ENCODE data around the gene FHOD3. TPM values are rescaled to one million over a fixed set of nuclear protein-coding genes. Genes with fewer than 3 reads are reported as not detected.

FHOD3 gene
- total and polyA plus RNA-seq, 9 donors = 27.1 to 36.8 (median 33.7) TPM

GRCh38 chr18:36532394-36532793 is 234.9 kb downstream of the FHOD3 start:
- H3K27ac ChIP-seq (ENCODE audit: low read length) = no peak overlapping the region
- no peaks in the 10 kb centered on the region for H3K4me1 ChIP-seq (ENCODE audit: control insufficient read depth, insufficient read depth, low read length)
- no peaks in the 10 kb centered on the region for H3K27me3 ChIP-seq (ENCODE audit: control insufficient read depth, insufficient read depth, low read length)
- H3K4me3 ChIP-seq (ENCODE audit: low read length) = no peak overlapping the region
- H3K9me3 ChIP-seq (replicated peaks; ENCODE audit: control insufficient read depth, low read depth, low read length) = no peaks in the 10 kb centered on the region
- DNase-seq = no peak
- H3K36me3 ChIP-seq (ENCODE audit: control insufficient read depth, insufficient read depth, low read length) = no peaks in the 10 kb centered on the region
- WGBS (ENCODE audit: insufficient coverage) = 71% methylated on average over 1 of the region's 5 CpGs

DNA sequence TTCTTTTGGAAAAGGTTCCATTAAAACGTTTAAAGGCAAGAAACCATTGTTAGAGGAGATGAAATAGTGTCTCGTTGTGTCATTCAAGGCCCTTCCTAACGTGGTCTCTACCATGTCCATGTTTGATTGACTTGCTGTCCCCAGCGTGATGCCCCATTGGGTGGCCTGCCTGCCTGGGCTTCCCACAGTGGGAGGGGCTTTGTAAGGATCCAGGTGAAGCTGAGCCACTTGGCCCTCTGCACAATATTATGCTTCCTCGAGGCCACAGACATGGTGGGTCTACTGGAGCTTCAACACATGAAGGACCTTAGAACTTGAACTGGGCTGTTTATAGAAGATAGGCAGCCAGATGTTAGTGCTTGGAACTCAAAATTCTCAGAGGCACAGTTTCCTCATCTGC is 235.3 kb downstream of the FHOD3 start:
- H3K27ac ChIP-seq (ENCODE audit: low read length) = no peak overlapping the region
- 84% methylated on average over 5 of the region's 5 CpGs for WGBS (ENCODE audit: insufficient coverage)
- H3K36me3 ChIP-seq (ENCODE audit: control insufficient read depth, insufficient read depth, low read length) = no peaks in the 10 kb centered on the region
- no peaks in the 10 kb centered on the region for H3K4me1 ChIP-seq (ENCODE audit: control insufficient read depth, insufficient read depth, low read length)
- DNase-seq = no peak
- H3K4me3 ChIP-seq (ENCODE audit: low read length) = no peak overlapping the region
- no peaks in the 10 kb centered on the region for H3K9me3 ChIP-seq (replicated peaks; ENCODE audit: control insufficient read depth, low read depth, low read length)
- H3K27me3 ChIP-seq (ENCODE audit: control insufficient read depth, insufficient read depth, low read length) = no peaks in the 10 kb centered on the region

GRCh38 chr18:36533446-36534153 is 236.1 kb downstream of the FHOD3 start:
- Histone ChIP-seq H3K27ac (ENCODE audit: low read length) (no peak overlapping the region), H3K9me3 (replicated peaks; ENCODE audit: control insufficient read depth, low read depth, low read length) (no peaks in the 10 kb centered on the region), H3K4me1 (ENCODE audit: control insufficient read depth, insufficient read depth, low read length) (no peaks in the 10 kb centered on the region), H3K4me3 (ENCODE audit: low read length) (no peak overlapping the region), H3K27me3 (ENCODE audit: control insufficient read depth, insufficient read depth, low read length) (no peaks in the 10 kb centered on the region), H3K36me3 (ENCODE audit: control insufficient read depth, insufficient read depth, low read length) (no peaks in the 10 kb centered on the region)
- no peak for DNase-seq
- whole genome bisulfite sequencing (ENCODE audit: insufficient coverage) = 85% methylated on average over 8 of the region's 8 CpGs

- no peaks in the 10 kb centered on the region for H3K27me3 ChIP-seq (ENCODE audit: control insufficient read depth, insufficient read depth, low read length)
- no peaks in the 10 kb centered on the region for H3K36me3 ChIP-seq (ENCODE audit: control insufficient read depth, insufficient read depth, low read length)
- no peaks in the 10 kb centered on the region for H3K9me3 ChIP-seq (replicated peaks; ENCODE audit: control insufficient read depth, low read depth, low read length)
- no peaks in the 10 kb centered on the region for H3K4me1 ChIP-seq (ENCODE audit: control insufficient read depth, insufficient read depth, low read length)
- no peak overlapping the region for H3K4me3 ChIP-seq (ENCODE audit: low read length)
- no peak for DNase-seq
- no CpG with 5 or more reads among the region's 5 CpGs for WGBS (ENCODE audit: insufficient coverage)
- H3K27ac ChIP-seq (ENCODE audit: low read length) = no peak overlapping the region
These were observed 236.7 kb downstream of the FHOD3 start for GRCh38 chr18:36534154-36534688.

DNA sequence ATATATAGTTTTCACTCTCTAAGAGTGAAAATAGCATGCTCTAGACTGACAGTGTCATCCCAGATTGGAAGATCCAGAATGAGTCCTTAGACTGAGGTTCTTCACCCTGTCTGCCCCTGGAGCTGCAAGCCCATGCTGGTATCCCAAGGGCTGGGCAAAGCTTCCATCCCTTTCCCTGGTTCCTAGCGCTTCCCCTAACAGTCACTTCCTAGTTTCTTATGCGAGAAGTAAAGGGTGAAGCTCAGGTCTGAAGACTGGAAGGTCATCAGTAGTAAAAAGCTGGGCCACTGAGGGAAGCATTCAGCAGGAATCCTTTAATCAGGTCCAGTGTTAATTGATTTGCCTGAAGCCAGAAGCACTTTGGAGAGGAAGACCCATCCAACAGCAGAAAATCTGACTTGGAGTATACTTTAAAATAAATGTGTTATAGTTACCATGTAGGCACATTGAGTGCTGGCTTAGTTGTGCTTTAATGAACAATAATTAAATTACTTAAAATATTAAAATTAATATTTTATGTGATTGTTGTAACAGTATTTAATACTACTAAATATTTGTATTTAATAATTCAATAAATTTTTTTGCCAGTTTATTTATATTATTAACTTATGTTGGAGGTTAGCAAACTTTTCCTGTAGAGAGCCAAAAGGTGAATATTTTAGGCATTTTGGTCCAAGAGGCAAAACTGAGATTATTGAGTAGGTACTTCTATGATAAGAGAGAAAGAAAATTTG is 237.9 kb downstream of the FHOD3 start:
- no peaks in the 10 kb centered on the region for H3K36me3 ChIP-seq (ENCODE audit: control insufficient read depth, insufficient read depth, low read length)
- H3K4me3 ChIP-seq (ENCODE audit: low read length) = no peak overlapping the region
- H3K9me3 ChIP-seq (replicated peaks; ENCODE audit: control insufficient read depth, low read depth, low read length) = no peaks in the 10 kb centered on the region
- no peaks in the 10 kb centered on the region for H3K4me1 ChIP-seq (ENCODE audit: control insufficient read depth, insufficient read depth, low read length)
- H3K27ac ChIP-seq (ENCODE audit: low read length) = no peak overlapping the region
- WGBS (ENCODE audit: insufficient coverage) = no CpG with 5 or more reads among the region's 2 CpGs
- H3K27me3 ChIP-seq (ENCODE audit: control insufficient read depth, insufficient read depth, low read length) = no peaks in the 10 kb centered on the region
- DNase-seq = no peak

- no peak overlapping the region for H3K4me3 ChIP-seq (ENCODE audit: low read length)
- 80% methylated on average over 1 of the region's 4 CpGs for WGBS (ENCODE audit: insufficient coverage)
- no peaks in the 10 kb centered on the region for H3K9me3 ChIP-seq (replicated peaks; ENCODE audit: control insufficient read depth, low read depth, low read length)
- no peaks in the 10 kb centered on the region for H3K36me3 ChIP-seq (ENCODE audit: control insufficient read depth, insufficient read depth, low read length)
- no peak overlapping the region for H3K27ac ChIP-seq (ENCODE audit: low read length)
- H3K4me1 ChIP-seq (ENCODE audit: control insufficient read depth, insufficient read depth, low read length) = no peaks in the 10 kb centered on the region
- DNase-seq = no peak
- no peaks in the 10 kb centered on the region for H3K27me3 ChIP-seq (ENCODE audit: control insufficient read depth, insufficient read depth, low read length)
These were observed 238.9 kb downstream of the FHOD3 start for GRCh38 chr18:36536426-36536825.

- no peaks in the 10 kb centered on the region for H3K36me3 ChIP-seq (ENCODE audit: control insufficient read depth, insufficient read depth, low read length)
- no peaks in the 10 kb centered on the region for H3K27me3 ChIP-seq (ENCODE audit: control insufficient read depth, insufficient read depth, low read length)
- H3K27ac ChIP-seq (ENCODE audit: low read length) = no peak overlapping the region
- no peaks in the 10 kb centered on the region for H3K9me3 ChIP-seq (replicated peaks; ENCODE audit: control insufficient read depth, low read depth, low read length)
- DNase-seq = no peak
- H3K4me1 ChIP-seq (ENCODE audit: control insufficient read depth, insufficient read depth, low read length) = no peaks in the 10 kb centered on the region
- no peak overlapping the region for H3K4me3 ChIP-seq (ENCODE audit: low read length)
These were observed 239.8 kb downstream of the FHOD3 start for GRCh38 chr18:36537289-36537688.

GRCh38 chr18:36539674-36540231 is 242.2 kb downstream of the FHOD3 start:
- Histone ChIP-seq H3K36me3 (ENCODE audit: control insufficient read depth, insufficient read depth, low read length) (no peaks in the 10 kb centered on the region), H3K4me3 (ENCODE audit: low read length) (no peak overlapping the region), H3K9me3 (replicated peaks; ENCODE audit: control insufficient read depth, low read depth, low read length) (no peaks in the 10 kb centered on the region), H3K4me1 (ENCODE audit: control insufficient read depth, insufficient read depth, low read length) (peaks cover 2% of the 10 kb centered on the region), H3K27me3 (ENCODE audit: control insufficient read depth, insufficient read depth, low read length) (no peaks in the 10 kb centered on the region), H3K27ac (ENCODE audit: low read length) (no peak overlapping the region)
- WGBS (ENCODE audit: insufficient coverage) = 44% methylated on average over 2 of the region's 5 CpGs
- no peak for DNase-seq

DNA sequence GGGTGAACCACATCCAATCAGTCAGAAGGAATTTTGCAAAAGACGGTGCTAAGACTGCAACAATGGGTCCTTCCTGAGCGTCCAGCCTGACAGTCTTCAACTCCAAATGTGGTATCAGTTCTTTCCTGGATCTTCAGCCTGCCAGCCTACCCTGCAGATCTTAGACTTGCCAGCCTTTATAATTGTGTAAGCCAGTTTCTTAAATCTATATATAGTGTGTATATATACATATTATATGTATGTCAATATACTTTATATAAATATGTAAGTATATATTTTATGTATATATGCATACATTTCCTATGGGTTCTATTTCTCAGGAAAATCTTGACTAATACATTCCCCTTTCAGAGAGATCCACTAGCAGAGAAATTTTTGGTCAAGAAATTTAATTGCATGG is 245.5 kb downstream of the FHOD3 start:
- Histone ChIP-seq H3K27me3 (ENCODE audit: control insufficient read depth, insufficient read depth, low read length) (no peaks in the 10 kb centered on the region), H3K4me3 (ENCODE audit: low read length) (no peak overlapping the region), H3K4me1 (ENCODE audit: control insufficient read depth, insufficient read depth, low read length) (peaks cover 2% of the 10 kb centered on the region), H3K9me3 (replicated peaks; ENCODE audit: control insufficient read depth, low read depth, low read length) (no peaks in the 10 kb centered on the region), H3K27ac (ENCODE audit: low read length) (no peak overlapping the region), H3K36me3 (ENCODE audit: control insufficient read depth, insufficient read depth, low read length) (no peaks in the 10 kb centered on the region)
- WGBS (ENCODE audit: insufficient coverage) = 95% methylated on average over 2 of the region's 2 CpGs
- no peak for DNase-seq

DNA sequence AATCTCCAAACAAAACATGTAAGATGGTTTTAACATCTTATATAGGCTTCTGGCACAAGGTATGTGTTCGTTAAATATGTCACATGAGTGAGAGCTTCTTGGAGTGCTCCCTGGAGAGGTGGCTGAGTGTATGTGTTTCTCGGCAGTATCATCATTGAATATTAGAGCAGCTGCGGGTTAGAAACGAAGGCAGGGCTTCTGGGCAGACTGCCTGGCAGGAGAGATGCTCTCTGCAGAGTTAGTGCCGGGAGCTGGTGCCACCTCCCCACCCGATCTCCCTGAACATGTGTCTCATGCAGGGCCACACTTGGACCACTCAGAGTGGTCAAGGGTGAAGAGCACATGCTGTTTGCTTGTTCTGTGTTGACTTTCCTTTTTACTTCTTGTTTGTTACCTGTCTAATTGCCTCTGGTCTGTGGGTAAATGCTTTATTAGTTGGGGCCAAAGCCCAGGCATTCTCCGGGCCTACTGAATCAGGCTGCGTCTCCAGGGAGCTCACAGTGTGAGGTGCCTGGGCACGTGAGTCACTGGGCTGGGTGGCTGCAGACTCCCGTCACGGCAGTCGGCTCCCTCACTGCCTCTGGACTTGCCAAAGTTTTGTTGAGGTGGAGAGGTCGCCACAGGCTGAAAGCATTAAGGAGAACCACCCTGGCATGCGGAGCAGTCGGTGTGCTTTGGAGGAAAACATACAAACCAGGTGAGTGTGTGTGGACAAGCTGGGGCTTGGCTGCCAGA is 246.6 kb downstream of the FHOD3 start:
- Histone ChIP-seq H3K36me3 (ENCODE audit: control insufficient read depth, insufficient read depth, low read length) (no peaks in the 10 kb centered on the region), H3K9me3 (replicated peaks; ENCODE audit: control insufficient read depth, low read depth, low read length) (no peaks in the 10 kb centered on the region), H3K27ac (ENCODE audit: low read length) (no peak overlapping the region), H3K4me1 (ENCODE audit: control insufficient read depth, insufficient read depth, low read length) (peaks cover 2% of the 10 kb centered on the region), H3K4me3 (ENCODE audit: low read length) (no peak overlapping the region), H3K27me3 (ENCODE audit: control insufficient read depth, insufficient read depth, low read length) (no peaks in the 10 kb centered on the region)
- DNase-seq = peak; percentile 31
- 44% methylated on average over 10 of the region's 15 CpGs for WGBS (ENCODE audit: insufficient coverage)
